Stimulated activated naive CD8-positive, alpha-beta T cell treated with anti-CD3 and anti-CD28 coated beads, Interleukin-15, Interleukin-2, amounts not matched to agents 100 U/mL and 50 U/mL, for 24 hours (primary cell): Measurements from ENCODE around the gene MRPS16.
A peak's percentile ranks its signal among the peaks of the same experiment; 100 is the strongest.

Experiments
- ATAC-seq: fragments of 150-1000 bp; cut with Tn5 transposase; one replicate; pipeline ENCODE4 v1.10.0; 2021
- DNase-seq: peaks from one replicate; pipeline ENCODE4 v3.0.0; 2021

MRPS16 gene

DNA sequence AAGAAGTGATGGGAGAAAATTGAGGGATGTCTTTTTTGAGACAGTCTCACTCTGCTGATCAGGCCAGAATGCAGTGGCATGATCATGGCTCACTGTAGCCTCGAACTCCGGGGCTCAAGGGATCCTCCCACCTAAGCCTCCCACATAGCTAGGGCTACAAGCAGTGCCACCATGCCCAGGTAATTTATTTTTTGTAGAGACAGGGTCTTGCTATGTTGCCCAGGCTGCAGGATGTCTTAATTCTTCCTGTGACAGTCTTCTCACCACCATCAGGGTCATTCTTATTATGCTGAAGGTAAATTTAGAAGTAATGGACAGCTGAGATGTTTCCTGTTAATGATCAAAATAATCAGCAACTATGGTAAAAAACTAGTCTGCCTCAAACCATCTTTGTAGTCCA, 12.5 kb downstream of the MRPS16 start:
- no peak for ATAC-seq
- no peak for DNase-seq

DNA sequence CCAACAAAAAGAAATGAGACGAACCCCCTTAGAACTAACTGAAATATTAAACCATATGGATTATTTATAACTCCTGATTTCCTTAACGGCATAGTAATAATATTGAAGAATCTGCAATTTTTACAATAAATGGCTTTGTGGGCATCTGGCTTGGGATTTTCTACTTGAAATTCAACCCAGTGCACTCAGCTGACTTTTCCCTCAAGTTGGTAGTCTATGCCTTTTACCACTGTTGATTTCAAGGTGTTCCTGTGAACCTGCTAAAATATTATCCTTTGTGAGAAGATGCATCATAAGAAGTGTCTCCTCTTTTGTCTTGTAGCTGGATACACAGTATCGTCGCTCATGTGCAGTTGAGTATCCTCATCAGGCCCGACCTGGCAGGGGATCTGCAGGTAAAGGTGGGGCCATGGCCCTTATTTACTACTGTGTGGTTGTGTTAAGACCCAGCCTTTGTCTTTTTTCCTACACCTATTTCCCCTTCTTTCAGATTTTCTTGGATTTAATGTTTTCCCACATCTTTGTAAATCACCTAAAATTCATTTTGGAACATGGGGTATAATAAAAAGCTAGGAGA, 13.4 kb downstream of the MRPS16 start:
- DNase-seq (no peak), ATAC-seq (no peak)

DNA sequence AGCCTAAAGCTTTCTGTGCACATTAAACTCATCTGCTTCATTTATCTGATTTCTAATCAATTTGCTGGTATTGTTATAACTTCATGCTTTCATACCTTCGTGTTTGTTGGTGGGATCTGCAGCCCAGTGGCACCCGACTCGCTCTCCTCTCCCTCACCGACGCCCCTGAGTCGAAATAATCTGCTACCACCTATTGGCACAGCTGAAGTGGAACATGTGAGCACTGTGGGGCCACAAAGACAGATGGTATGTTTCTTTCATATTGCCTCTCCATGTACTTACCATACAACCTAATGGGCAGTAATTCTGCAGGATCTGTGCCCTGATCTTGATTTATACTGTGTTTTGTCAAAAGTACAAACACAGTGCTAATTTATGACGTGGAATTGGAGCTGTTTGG, 17.7 kb downstream of the MRPS16 start:
- ATAC-seq (no peak), DNase-seq (no peak)

DNA sequence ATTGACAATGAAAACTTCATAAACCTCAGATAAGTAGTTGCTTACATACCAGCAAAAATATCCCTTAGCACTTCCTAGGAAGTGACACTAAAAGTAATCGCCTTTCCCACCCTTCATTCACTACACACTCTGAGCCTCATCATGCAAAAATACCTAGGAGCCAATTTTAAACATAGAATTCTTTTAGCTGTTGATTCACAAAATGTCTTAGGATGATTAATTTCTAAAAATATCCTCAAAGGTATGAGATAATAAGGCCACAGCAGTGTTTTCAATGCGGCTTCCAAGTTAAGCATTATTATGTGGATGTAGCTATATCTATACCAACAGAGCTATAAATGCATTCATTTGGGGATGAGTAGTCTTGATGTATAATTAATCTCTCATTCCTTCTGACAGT, 18.6 kb downstream of the MRPS16 start:
- ATAC-seq, result no peak
- no peak for DNase-seq

DNA sequence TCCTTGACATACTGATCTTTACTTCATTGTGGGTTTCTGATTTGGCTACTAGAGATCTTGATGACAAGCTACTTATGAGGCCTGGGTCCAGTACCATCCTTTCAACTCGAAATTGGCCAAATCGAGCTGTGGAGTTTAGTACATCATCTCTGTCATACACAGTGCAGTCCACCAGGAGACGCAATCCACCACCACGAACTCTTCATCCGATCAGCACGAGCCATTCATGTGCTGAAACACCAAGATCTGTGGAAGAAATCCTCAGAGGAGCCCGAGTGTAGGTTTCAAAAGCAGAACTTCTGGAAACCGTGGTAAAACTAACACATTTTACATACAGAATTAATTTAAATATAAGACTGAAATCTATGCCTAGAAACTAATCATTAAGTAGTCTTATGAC, 19.6 kb downstream of the MRPS16 start:
- ATAC-seq (no peak), DNase-seq (no peak)

DNA sequence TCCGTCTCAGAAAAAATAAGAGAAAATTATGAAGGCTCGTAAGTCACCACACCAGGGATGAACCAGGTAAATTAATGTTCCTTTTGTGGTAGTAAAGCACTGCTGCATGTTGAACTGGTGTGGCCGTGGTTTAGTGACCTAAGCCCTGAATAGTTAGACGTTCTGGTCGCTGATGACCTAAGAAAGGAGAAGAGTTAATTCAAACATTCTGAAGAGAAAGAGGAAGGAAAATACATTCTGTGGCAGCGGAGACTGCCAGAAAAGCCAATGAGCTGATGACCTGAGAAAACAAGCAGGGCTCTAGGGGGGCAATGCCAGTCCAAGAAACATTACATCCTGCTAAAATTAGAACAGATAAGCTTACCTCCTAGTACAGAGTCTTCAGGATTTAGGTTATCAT, 22.9 kb downstream of the MRPS16 start:
- no peak for DNase-seq
- ATAC-seq, result no peak

DNA sequence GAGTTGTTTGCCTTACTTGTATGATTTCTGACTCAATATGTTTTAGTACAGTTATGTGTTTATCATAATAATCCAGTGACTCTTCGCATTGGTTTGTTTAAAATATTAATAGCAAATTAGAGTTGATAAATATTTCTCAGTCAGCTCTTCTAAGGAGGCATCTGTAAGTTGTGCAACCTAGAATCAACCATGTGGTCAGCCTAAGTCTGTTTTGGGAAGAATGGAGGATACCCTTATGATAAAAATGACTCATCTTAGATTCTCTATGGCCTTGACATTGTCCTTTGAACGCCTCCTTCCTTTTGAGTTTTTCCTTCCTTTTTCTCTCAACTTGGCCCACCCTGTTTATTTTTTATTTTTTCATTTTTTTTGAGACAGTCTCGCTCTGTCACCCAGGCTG, 24.2 kb downstream of the MRPS16 start:
- no peak for ATAC-seq

DNA sequence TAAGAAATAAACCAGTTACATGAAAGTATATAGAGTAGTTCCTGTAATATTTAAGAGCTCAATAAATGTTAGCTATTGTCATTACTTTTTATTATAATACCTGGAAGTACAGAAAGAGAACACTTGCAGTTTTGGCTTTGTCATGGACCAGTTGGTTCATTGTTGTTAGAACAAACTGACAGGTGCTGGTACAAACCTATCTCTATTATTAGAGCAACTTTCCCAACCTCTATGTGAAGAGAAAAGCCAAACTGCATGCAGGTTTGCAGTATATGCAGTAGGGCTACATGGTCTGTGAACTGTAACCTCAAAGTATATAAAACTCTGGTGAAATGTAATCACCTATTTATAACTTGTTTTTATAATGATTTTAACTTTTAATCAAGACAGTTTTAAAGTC, 25.8 kb downstream of the MRPS16 start:
- DNase-seq (no peak), ATAC-seq (no peak)

More for the DNA sequence above, 24.2 kb downstream of the MRPS16 start:
- no peak for DNase-seq

DNA sequence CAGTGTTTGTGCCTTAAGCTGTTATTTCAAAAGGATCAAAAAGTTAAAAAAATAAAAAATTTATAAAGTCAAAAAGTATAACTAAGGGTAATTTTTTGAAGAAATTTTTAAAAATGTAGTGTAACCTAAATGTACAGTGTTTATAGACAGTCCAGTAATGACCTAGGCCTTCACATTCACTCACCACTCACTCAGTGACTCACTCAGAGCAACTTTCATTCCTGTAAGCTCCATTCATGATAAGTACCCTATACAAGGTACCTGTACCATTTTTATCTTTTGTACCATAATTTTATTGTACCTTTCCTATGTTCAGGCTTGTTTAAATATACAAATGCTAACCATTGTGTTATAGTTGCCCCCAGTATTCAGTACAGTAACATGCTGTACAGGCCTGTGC, 26.9 kb downstream of the MRPS16 start:
- ATAC-seq (no peak), DNase-seq (no peak)

DNA sequence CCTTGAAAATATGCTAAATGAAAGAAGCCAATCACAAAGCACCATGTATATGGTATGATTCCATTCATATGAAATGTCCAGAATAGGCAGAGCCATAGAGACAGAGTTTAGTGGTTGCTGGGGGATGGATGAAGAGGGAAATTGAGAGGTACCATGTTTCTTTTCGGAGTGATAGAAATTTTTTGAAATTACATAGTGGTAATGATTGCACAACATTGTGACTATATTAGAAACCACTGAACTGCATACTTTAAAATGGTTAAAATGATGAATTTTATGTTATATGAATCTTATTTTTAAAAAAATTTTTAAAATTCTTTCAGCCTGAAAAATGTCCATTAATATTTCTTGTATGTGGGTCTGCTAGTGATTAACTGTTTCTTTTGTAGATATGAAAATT, 31.5 kb downstream of the MRPS16 start:
- DNase-seq (no peak), ATAC-seq (no peak)

DNA sequence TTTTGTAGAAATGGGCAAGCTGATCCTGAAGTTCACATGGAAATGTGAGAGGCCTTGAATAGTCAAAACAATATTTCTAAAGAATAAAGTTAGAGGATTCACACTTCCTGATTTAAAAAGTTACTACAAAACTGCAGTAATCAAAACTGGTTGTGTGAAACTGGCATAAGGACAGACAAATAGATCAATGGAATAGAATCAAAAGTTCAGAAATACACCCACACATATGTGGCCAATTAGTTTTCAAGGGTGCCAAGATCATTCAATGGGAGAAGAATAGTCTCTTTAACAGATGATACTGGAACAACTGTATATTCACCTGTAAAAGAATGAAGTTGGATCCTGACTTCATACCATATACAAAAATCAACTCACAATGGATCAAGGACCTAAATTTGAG, 33.1 kb downstream of the MRPS16 start:
- no peak for ATAC-seq
- DNase-seq, result no peak

DNA sequence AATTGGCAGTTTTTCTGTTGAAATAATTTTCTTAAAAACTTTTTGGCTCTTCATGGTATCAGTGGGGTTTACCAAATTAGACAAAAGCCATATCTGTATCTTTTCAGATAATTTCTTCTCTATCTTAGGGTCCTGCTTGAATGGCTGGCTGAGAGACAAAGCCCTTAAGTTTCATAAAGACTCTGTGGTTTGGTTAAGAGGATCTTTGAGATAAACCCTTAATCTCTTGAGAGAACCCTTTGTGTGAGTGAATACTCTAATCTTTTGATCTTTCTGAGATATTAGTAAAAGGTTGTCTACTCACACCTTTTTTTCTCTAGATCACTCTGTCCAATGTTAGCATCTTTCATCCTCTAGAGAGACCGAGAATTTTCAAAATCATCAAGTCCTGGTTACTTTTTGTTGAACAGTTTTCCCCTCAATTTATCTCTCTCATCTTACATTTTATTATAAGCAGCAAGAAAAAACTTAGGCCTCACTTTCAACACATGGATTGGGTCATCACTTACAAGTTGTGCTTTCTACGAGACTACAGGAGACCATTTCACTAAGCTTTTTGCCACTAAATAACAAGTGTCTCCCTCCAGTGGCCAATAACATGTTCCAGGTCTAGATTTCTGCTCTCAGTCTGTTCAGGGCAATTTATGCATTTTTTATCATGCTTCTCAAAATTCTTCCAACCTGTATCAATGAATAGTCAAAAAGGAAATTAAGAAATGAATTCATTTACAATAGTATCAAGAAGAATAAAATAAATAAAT, 33.8 kb downstream of the MRPS16 start:
- ATAC-seq (no peak), DNase-seq (no peak)

DNA sequence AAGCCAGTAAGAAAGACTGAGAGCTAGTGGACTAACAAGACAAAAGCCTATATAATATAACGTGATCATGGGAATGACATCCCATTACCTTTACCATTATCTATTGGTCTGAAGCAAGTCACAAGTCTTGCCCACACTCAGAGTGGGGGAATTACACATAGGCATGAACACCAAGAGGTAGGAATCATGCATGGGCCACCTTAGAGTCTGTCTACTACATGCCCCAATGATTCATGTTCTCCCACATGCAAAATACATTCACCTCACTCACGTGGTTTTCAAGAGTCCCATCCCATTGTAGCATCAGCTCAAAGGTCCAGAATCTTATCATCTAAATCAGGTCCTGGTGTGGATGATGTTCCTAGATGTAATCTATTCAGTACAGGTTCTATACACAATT, 34.8 kb downstream of the MRPS16 start:
- peak; percentile 52 for ATAC-seq
- no peak for DNase-seq

DNA sequence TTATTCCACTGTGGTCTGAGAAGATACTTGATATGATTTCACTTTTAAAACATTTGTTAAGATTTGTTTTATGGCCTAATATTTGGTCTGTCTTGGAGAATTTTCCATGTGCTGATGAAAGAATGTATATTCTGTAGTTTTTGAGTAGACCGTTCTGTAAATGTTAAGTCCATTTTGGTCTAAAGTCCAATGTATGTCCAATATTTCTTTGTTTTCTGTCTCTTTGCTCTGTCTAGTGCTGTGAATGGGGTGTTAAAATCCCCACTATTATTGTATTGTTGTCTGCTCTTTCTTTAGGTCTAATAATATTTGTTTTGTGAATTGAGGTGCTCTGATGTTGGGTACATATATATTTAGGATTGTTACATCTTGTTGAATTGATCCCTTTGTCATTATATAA, 36.7 kb downstream of the MRPS16 start:
- ATAC-seq, result no peak
- no peak for DNase-seq

DNA sequence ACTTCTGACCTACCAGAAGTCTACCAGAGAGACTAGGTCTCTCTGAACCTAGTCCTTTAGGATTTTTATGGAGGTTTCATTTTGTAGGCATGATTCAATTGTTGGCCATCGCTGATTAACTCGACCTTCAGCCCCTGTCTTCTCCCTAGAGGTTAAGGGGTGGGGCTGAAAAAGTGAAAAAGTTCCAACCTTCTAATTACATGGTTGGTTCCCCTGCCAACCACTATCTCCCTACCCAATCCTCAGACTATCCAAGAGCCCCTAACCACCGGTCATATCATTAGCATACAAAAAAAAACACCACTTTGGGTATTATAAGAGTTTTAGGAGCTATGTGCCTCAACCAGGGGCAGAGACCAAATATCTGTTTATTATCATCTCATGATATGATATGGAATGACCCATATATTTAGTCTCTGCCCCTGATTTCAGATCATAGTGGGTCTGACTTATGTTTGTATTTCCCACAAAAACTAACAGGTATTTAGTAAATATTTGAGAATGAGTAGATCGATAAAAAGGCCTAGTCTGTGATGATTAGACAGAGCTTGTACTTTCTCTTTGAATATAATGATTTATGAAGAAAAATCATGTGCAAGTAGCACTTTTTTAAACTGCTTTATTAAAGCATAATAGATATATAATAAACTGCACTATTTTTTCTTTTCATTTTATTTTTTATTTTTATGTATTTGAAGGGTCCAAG, 41.2 kb downstream of the MRPS16 start:
- ATAC-seq (peak; percentile 23), DNase-seq (no peak)

DNA sequence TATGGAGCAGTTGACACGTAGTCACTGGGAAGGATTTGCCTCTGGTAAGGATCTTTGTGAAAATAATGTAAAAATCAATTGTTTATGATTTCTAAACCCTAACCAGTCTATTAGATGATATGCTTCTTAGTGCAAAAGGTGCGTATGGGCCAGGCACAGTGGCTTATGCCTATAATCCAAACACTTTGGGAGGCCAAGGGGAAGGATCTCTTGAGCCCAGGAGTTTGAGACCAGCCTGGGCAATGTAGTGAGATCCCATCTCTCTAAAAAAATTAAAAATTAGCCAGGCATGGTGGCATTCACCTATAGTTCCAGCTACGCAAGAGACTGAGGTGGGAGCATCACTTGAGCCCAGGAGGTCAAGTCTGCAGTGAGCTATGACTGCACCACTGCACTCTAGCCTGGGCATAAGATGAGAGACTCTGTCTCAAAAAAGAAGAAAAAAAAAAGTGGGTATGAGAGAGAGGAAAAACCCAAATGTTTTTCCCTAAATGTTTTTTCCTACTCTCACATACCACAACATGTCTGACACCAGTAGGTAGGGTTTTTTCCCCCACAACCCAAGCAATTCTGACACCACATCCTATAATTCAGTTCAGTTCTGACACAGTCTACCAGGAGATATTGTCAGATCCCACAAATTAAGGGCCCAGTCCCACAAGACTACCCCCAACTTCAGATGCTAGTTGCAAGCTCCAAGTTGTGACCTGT, 41.9 kb downstream of the MRPS16 start:
- no peak for DNase-seq
- ATAC-seq, result peak; percentile 32

DNA sequence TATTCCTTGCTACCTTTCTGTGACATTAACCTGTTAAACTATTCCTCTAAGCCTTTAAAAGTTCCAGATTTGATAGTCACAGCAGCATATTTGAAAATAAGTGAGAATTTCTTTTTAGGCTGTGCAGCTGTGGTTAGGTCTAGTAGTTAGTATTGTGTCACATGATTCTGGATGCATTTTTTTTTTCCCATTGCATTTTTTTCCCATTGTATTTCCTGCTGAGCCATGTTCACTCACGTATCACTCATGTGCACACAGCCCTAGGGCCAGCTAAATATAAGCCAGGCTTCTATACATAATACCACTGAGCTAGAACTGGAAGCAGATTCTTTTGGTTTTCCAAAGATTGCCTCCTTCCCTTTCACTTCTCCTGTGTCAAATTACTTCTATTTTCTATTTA, 42.7 kb downstream of the MRPS16 start:
- ATAC-seq (no peak), DNase-seq (no peak)

DNA sequence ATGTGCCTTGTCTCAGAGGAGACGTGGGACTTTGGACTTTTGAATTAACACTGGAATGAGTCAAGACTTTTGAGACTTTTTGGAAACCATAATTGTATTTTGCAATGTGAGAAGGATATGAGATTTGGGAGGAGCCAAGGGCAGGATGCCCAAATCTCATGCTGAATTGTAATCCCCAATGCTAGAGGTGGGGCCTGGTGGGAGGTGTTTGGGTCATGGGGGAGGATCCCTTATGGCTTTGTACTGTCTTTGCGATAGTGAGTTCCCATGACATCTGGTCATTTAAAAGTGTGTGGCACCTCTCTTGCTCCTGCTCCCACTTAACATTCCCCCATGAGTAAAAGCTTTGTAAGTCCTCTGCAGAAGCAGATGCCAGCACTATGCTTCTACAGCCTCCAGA, 44.6 kb downstream of the MRPS16 start:
- ATAC-seq, result no peak

DNA sequence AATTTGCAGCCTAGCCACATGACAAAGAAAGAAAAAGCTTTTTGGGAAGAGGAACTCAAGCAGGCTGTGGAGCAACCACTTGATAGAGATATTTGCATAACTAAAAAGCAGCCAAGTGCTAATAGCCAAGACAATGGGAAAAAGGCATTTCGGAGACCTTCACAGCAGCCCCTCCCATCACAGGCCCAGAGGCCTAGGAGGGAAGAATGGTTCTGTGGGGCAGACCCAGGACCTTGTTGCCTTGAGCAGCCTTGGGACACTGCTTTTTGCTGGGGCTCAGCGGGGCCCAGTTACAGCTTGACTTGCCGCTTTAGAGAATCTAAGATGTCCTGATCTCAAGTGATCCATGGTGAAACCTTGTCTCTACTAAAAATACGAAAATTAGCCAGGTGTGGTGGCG, 46.1 kb downstream of the MRPS16 start:
- DNase-seq, result no peak
- ATAC-seq, result no peak

More for the DNA sequence above, 44.6 kb downstream of the MRPS16 start:
- no peak for DNase-seq

DNA sequence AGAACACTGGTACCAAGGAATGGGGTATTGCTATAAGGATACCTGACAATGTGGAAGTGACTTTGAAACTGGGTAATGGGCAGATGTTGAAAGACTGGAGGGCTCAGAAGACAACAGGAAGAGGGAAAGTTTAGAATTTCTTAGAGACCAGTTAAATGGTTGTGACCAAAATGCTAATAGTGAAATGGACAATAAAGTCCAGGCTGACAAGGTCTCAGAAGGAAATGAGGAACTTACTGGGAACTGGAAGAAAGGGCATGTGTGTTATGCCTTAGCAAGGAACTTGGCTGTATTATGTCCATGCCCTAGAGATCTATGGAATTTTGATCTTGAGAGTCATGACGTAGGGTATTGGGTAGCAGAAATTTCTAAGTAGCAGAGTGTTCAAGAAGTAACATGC, 46.6 kb downstream of the MRPS16 start:
- no peak for DNase-seq
- ATAC-seq, result no peak

DNA sequence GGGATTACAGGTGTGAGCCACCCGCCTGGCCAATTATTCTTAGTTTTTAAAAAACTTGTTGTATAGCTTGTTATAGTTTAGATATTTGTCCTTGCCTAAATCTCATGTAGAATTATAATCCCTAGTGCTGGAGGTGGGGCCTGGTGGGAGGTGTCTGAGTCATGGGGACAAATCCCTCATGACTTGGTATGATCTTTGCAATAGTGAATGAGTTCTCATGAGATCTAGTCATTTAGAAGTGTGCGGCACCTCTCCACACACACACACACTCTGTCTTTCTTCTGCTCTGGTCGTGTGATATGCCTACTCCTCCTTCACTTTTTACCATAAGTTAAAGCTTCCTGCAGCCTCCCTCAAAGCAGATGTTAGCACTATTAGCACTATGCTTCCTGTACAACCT, 47.4 kb downstream of the MRPS16 start:
- no peak for ATAC-seq

More for the DNA sequence above, 47.4 kb downstream of the MRPS16 start:
- no peak for DNase-seq
